WTC11 (cell line): ENCODE measurements around the gene SCML2. TPM values are rescaled to one million over a fixed set of nuclear protein-coding genes. Genes with fewer than 3 reads are reported as not detected.

Experiments used
- ATAC-seq: fragments of 200-7000 bp; cut with Tn5 transposase; 2 replicates; pipeline ENCODE4 v1.10.0; 2021; ENCODE audit warnings: mild to moderate bottlenecking, moderate library complexity
- CTCF ChIA-PET: fragments of 300-600 bp; sonication (Branson Sonifier 250); formaldehyde crosslinking; loops from one replicate; lab custom pipeline; 2021; ENCODE audit warnings: antibody characterized with exemption; lab: Charles Lee
- POLR2A ChIA-PET: fragments of 350-600 bp; sonication (Branson Sonifier 250); formaldehyde crosslinking; loops from one replicate; lab custom pipeline; 2021; ENCODE audit warnings: antibody characterized with exemption; lab: Charles Lee
- DNase-seq: peaks from one replicate; pipeline ENCODE4 v3.0.0; 2021; ENCODE audit warnings: low spot score
- H3K27ac Mint-ChIP-seq: 2 replicates; pipeline ENCODE4 v1.8.0; 2021; ENCODE audit warnings: mixed read lengths
- H3K27me3 Mint-ChIP-seq: 2 replicates; pipeline ENCODE4 v1.8.0; 2021; ENCODE audit warnings: low read depth, mild to moderate bottlenecking, moderate library complexity, mixed read lengths
- H3K36me3 Mint-ChIP-seq: 2 replicates; pipeline ENCODE4 v1.8.0; 2021; ENCODE audit warnings: mixed read lengths
- H3K4me1 Mint-ChIP-seq: 2 replicates; pipeline ENCODE4 v1.8.0; 2022; ENCODE audit warnings: mixed read lengths
- H3K4me3 Mint-ChIP-seq: 2 replicates; pipeline ENCODE4 v1.8.0; 2021; ENCODE audit warnings: mild to moderate bottlenecking, moderate library complexity, mixed read lengths
- H3K9me3 Mint-ChIP-seq: 2 replicates; pipeline ENCODE4 v1.8.0; 2021; ENCODE audit warnings: mixed read lengths
- AFF4 ChIP-seq: sonication (generic); formaldehyde crosslinking; IDR thresholded peaks from 2 replicates; pipeline ENCODE4 v1.8.1; 2023; ENCODE audit warnings: mild to moderate bottlenecking, missing genetic modification reagents, borderline replicate concordance
- ATF3 ChIP-seq: sonication (generic); formaldehyde crosslinking; conservative IDR thresholded peaks from 2 replicates; pipeline ENCODE4 v1.8.1; 2022; ENCODE audit warnings: mild to moderate bottlenecking, missing genetic modification reagents
- E2F1 ChIP-seq: sonication (generic); formaldehyde crosslinking; IDR thresholded peaks from 2 replicates; pipeline ENCODE4 v1.8.0; 2022; ENCODE audit warnings: mild to moderate bottlenecking, missing genetic modification reagents
- ELF4 ChIP-seq: sonication (generic); formaldehyde crosslinking; IDR thresholded peaks from 2 replicates; pipeline ENCODE4 v1.8.1; 2022; ENCODE audit warnings: low read depth, mild to moderate bottlenecking, moderate library complexity, missing genetic modification reagents
- ERG ChIP-seq: fragments of 250-450 bp; sonication (Bioruptor Pico); IDR thresholded peaks from 2 replicates; pipeline ENCODE4 v1.8.0; 2021; ENCODE audit warnings: mild to moderate bottlenecking
- ETV6 ChIP-seq: sonication (generic); formaldehyde crosslinking; IDR thresholded peaks from 2 replicates; pipeline ENCODE4 v1.8.1; 2022; ENCODE audit warnings: mild to moderate bottlenecking, missing genetic modification reagents
- GRHL2 ChIP-seq: fragments of 250-450 bp; sonication (Bioruptor Pico); IDR thresholded peaks from 2 replicates; pipeline ENCODE4 v1.8.0; 2022; ENCODE audit warnings: mild to moderate bottlenecking, moderate library complexity; ENCODE audit not compliant: insufficient replicate concordance, severe bottlenecking
- HMGXB4 ChIP-seq: sonication (generic); formaldehyde crosslinking; IDR thresholded peaks from 2 replicates; pipeline ENCODE4 v1.8.1; 2023; ENCODE audit warnings: mild to moderate bottlenecking, moderate library complexity, missing genetic modification reagents
- KAT7 ChIP-seq: sonication (generic); formaldehyde crosslinking; IDR thresholded peaks from 2 replicates; pipeline ENCODE4 v1.8.1; 2023; ENCODE audit warnings: missing genetic modification reagents, mild to moderate bottlenecking, borderline replicate concordance
- NR2C2 ChIP-seq: sonication (generic); formaldehyde crosslinking; IDR thresholded peaks from 2 replicates; pipeline ENCODE4 v1.8.0; 2022; ENCODE audit warnings: mild to moderate bottlenecking, missing genetic modification reagents
- PRRX2 ChIP-seq: fragments of 250-450 bp; sonication (Bioruptor Pico); IDR thresholded peaks from 2 replicates; pipeline ENCODE4 v1.8.0; 2021; ENCODE audit warnings: mild to moderate bottlenecking
- STAT6 ChIP-seq: sonication (generic); formaldehyde crosslinking; conservative IDR thresholded peaks from 2 replicates; pipeline ENCODE4 v1.8.1; 2023; ENCODE audit warnings: mild to moderate bottlenecking, low read depth, missing genetic modification reagents, moderate library complexity
- TEAD1 ChIP-seq: sonication (generic); formaldehyde crosslinking; IDR thresholded peaks from 2 replicates; pipeline ENCODE4 v1.8.0; 2022; ENCODE audit warnings: mild to moderate bottlenecking, missing genetic modification reagents
- USF1 ChIP-seq: sonication (generic); formaldehyde crosslinking; IDR thresholded peaks from 2 replicates; pipeline ENCODE4 v1.8.0; 2022; ENCODE audit warnings: mild to moderate bottlenecking, missing genetic modification reagents
- USF2 ChIP-seq: sonication (generic); formaldehyde crosslinking; IDR thresholded peaks from 2 replicates; pipeline ENCODE4 v1.8.1; 2023; ENCODE audit warnings: mild to moderate bottlenecking, missing genetic modification reagents, moderate library complexity
- ZBTB21 ChIP-seq: sonication (generic); formaldehyde crosslinking; IDR thresholded peaks from 2 replicates; pipeline ENCODE4 v1.8.1; 2023; ENCODE audit warnings: mild to moderate bottlenecking, missing genetic modification reagents, borderline replicate concordance
- ZNF532 ChIP-seq: fragments of 250-450 bp; sonication (Bioruptor Pico); IDR thresholded peaks from 2 replicates; pipeline ENCODE4 v1.9.0; 2021; ENCODE audit warnings: mild to moderate bottlenecking, borderline replicate concordance
- ZSCAN18 ChIP-seq: fragments of 250-450 bp; sonication (Bioruptor Pico); IDR thresholded peaks from 2 replicates; pipeline ENCODE4 v2.1.2; 2022; ENCODE audit warnings: mild to moderate bottlenecking, moderate library complexity
- total RNA-seq: library from RNA; stranded (reverse); gene quantifications from 3 replicates; pipeline ENCODE4 v1.2.3, GENCODE V29; 2021

SCML2 gene
- total RNA-seq, 1 experiment from 2014 or later, result 12.8 TPM

- peak overlapping the region; percentile 50 for H3K4me3 Mint-ChIP-seq
- peak; percentile 72 for ATAC-seq
- no peak for DNase-seq
- POLR2A ChIA-PET, result no interaction called here
- CTCF ChIA-PET, result interaction anchor here (1.5 kb wide), 1 partner anchor 9 kb away, joined by 7 read pairs; no protein-coding TSS in a partner anchor
- no peaks in the 10 kb centered on the region for H3K36me3 Mint-ChIP-seq
- peak overlapping the region; percentile 49; the same call in 1 of the 2 replicates for H3K27ac Mint-ChIP-seq
- H3K4me1 Mint-ChIP-seq, result peaks cover 38% of the 10 kb centered on the region
- H3K27me3 Mint-ChIP-seq, result no peaks in the 10 kb centered on the region
- H3K9me3 Mint-ChIP-seq, result no peaks in the 10 kb centered on the region
- TF ChIP-seq NR2C2 (CRISPR knock-in tag) (no peak), TEAD1 (CRISPR knock-in tag) (no peak), HMGXB4 (CRISPR knock-in tag) (no peak), ZBTB21 (no peak), PRRX2 (no peak), STAT6 (CRISPR knock-in tag) (no peak), AFF4 (CRISPR knock-in tag) (no peak), USF1 (CRISPR knock-in tag) (no peak), ZNF532 (CRISPR knock-in tag) (no peak), ELF4 (CRISPR knock-in tag) (no peak), ERG (no peak), USF2 (CRISPR knock-in tag) (no peak), E2F1 (CRISPR knock-in tag) (no peak), GRHL2 (CRISPR knock-in tag) (no peak), ZSCAN18 (CRISPR knock-in tag) (no peak), KAT7 (no peak), ATF3 (CRISPR knock-in tag) (no peak), ETV6 (no peak)
Observed at GRCh38 chrX:18288716-18289115, 65.8 kb downstream of the SCML2 start.
